HTERT RPE-1 (cell line): ENCODE measurements around the gene TAS1R3.
"Not testable (repeated sequence)": the region's sequence is repeated elsewhere in the genome, so short reads cannot be mapped to it uniquely, and the experiment has no call there.

ENCODE experiments used
- in situ Hi-C: fragments of 300-500 bp; cut with MboI; formaldehyde crosslinking; loops from 4 replicates; pipeline ENCODE4 v1.14.3; 2020; ENCODE audit warnings: low sequenced_read_pairs

Gene TAS1R3

DNA sequence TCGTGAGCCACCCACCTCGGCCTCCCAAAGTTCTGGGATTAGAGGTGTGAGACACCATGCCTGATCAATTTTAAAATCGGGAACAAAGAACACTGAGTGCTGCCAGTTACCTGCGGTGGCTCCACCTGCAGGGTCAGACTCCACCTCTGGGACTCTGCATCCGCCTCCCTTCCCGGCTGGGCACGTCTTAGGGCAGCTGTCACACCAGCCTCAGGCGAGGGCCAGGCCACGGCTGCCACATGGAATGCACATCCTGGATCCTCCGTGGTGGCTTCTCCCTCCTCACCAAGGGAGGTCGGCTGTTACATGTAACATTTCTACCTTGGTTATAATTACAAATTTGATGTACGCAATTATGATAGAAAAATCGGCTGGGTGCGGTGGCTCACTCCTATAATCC is 33.2 kb downstream of the TAS1R3 start:
- in situ Hi-C loops, result no loop called here

- in situ Hi-C loops, result no loop called here
Measured at GRCh38 chr1:1365875-1366698, 35.0 kb downstream of the TAS1R3 start.

- in situ Hi-C loops, result no loop called here
Measured at GRCh38 chr1:1366699-1367066, 35.6 kb downstream of the TAS1R3 start.

GRCh38 chr1:1367315-1367714 is 36.2 kb downstream of the TAS1R3 start:
- in situ Hi-C loops, result no loop called here

GRCh38 chr1:1370094-1370493 is 39.0 kb downstream of the TAS1R3 start:
- in situ Hi-C loops, result not testable (repeated sequence)

DNA sequence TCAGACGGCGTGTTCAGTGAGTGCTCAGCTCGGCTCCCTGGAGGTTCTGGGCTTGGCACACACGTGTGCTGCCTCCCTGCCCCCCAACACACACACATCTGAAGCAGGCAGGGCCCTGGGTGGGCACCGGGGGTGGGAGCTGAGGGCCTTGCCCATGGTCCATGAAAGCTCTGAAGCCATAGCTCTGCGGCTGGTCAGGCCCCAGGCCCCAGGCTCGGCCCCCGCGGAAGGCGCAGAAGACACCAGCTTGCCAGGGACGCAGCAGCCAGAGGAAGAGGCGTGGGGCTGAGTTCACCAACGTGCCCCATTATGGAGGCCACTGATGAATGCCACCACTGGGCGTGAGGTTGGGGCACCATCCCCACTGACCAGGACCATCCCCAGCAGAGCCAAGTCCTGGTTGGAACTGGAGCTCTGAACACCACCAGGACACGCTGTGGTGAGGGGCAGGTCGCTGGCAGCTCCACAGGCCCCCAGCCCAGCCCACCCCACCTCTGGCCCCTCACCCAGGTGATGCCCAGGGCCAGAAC is 39.8 kb downstream of the TAS1R3 start:
- in situ Hi-C loops, result no loop called here

DNA sequence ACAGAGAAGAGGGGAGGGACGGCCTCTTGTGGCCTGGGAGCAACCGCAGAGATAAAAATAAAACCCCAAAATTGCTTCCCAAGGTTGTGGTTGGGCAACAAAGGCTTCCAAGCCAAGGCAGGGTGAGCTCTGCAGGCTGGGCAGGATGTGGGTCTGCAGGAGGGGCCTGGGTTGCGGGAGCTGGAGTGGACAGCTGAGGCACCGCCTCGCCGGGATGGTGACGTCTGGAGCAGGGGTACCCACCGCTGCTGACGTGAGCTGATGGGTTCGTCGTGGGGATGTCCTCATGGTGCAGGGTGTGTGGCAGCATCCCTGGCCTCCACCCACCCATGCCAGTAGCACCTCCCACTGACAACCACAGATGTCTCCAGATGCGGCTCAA is 40.3 kb downstream of the TAS1R3 start:
- in situ Hi-C loops, result no loop called here

DNA sequence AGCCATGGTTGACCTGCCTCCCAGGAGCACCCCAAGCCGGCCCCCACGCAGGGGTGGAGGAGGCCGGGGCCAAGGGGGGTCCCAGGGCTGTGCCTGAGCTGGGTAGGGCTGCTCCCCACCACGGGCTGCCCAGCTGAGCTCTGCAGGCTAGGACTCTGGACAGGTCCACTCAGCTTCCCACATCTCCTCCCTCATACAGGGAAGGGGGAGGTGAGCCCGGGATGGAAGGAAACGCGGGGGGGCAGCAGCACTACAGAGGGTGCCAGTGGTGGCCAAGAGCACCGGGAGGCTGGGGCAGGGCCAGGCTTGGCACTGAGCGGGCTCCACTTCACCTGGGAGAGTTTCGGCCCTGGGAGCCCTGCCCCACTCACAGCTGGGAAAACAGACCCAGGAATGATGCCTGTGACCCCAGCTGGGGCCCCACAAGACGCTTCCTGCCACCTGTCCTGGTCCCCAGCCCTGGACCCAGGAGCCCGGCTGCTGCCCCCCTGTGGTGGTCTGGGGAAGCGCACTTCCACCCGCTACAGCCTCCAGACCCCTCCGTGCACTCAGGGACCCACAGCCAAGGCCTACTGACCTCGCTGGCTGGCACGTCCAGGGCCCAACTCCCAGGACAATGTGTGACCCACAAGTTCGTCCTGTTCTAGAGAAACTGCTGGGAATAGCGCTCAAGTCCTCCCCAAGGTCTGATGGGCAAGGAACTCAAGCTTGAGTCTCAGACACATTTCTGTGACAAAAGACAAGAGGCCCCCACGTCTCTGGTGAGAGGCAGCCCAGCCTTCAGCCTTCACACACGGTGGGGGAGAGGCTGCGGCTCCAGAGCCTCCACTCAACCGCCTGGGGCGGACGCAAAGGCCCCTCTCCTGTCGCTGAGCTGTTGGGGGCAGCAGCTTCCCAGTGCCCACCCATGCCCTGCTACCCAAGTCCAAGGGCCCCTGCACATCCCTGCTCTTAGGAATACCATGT is 40.9 kb downstream of the TAS1R3 start:
- in situ Hi-C loops, result no loop called here

- in situ Hi-C loops, result no loop called here
Measured at GRCh38 chr1:1373051-1373814, 42.2 kb downstream of the TAS1R3 start.

GRCh38 chr1:1373815-1374588 is 42.9 kb downstream of the TAS1R3 start:
- in situ Hi-C loops, result no loop called here

DNA sequence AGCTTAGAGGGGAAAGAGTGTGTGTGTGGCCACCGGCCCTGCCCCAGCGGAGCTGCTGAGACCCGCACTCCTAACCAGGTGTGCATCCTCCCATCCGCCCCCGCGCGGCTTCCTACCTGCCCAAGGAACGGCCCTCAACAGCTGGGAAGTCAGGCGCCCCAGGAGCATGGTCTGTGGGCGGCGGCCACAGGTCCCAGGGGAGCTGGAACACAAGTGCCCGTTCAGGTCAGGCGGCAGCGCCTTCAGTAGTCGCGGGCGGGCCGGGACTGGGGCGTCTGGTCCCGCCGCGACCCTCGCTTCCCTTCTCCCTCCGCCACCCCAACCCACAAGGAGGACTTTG is 43.5 kb downstream of the TAS1R3 start:
- in situ Hi-C loops, result no loop called here

- in situ Hi-C loops, result no loop called here
Measured at GRCh38 chr1:1374929-1375662, 44.0 kb downstream of the TAS1R3 start, which contains the start of gene AURKAIP1. TSS of gene AURKAIP1 (minus strand) at chr1:1375207. CDS start at chr1:1374756, 451 bp downstream.

DNA sequence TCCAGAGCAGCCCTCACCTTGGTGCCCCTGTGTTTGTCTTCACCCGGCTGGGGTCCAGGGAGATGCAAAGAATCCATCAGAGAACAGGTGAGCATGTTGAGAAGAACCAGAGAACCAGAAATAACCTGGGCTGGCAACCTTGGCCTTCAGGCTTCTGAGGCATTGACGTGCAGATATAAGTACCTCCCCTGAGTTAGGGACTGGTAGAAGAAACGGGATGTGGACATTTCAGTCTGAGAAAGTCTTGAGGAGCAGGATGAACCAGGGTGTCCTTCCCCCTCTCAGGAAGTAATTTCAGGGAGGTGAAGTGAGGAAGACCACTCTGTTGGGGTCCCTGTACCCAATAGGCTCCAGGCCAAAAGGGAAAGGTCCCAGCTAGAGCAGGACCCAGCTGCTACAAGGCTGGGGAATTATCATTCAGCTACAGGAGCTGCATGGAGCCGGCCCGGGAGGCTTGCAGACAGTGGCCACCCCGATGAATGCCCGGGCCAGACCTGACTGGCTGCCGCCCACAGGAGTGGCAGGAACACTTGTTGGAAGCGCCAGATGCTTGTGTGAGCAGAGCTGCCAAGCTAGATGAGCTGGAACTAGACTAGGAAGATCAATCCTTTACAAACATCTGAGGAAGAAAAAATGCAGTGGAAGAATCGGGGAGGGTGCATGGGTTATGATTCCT is 45.6 kb downstream of the TAS1R3 start:
- in situ Hi-C loops, result no loop called here

DNA sequence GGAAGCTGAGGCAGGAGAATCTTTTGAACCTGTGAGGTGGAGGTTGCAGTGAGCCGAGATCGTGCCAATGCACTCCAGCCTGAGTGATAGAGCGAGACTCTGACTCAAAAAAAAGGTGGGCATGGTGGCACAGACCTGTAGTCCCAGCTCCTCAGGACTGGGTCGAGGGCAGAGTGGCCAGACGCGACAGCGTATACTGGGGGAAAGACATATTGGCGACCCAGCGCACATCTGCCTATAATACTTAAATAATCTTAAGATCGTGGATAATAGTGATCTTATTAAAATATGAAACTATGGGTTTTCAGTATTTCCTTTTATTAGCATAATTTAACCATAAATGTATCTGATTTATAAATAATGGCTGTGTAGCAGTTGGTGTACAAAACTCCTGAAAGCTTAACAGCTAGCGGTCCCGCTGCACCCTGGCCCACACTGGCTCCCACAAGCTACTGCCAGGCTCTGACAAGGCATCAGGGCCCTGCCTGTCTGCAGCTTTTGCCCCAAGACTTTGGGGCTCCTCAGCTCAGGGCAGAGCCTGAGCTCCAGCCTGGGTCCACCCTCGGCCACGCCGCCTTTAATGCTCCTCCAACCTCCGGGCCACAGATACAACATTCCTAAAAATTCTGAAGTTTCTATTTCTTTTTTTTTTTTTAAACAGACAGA is 46.6 kb downstream of the TAS1R3 start:
- in situ Hi-C loops, result no loop called here

DNA sequence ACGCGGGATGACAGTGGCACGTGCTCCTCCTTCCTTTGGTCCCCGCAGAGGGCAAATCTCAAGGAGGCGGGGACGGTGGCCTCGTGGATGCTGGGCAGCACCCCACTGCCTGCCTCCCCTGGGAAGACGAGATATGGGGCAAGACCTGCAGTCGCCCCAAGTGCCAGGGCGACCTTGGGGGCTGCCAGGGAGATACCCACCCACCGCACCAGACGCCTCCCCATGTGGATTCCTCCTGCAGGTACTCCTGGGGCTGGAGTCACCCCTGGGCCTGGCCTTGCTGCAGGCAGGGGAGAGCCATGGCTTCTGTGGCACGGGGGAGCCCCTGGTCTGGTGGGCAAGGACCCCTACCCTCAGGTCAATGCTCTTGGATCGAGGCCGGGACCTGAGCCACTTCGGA is 49.8 kb downstream of the TAS1R3 start:
- in situ Hi-C loops, result no loop called here

GRCh38 chr1:1381294-1381693 is 50.2 kb downstream of the TAS1R3 start:
- in situ Hi-C loops, result no loop called here
